GM19438 (cell line): ENCODE results near the gene ETS1.

Experiments
- ATAC-seq: cut with Tn5 transposase; IDR thresholded peaks from one replicate; pipeline ENCODE4 v1.9.1; 2021; ENCODE audit warnings: low read depth; ENCODE audit not compliant: unreplicated experiment

The ETS1 gene

DNA sequence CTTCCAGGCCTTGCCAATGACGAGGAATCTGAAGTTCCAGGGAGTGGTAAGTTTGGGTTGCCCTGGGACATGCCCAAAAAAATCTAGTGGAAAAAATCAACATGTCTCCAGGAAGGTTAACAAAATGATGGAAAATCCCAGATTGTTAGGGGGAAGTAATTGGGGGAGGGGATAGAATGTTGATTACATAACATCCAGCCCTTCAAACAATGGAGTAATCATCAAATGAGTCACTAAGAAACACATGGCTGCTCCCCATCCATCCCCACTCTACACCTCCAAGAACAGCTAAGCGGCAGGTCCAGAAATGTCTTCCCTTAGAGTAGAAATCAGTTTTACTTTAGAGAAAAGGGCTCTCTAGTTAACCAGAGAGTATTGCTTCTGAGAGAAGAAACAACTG is 94.9 kb downstream of the ETS1 start:
- ATAC-seq, result no peak

DNA sequence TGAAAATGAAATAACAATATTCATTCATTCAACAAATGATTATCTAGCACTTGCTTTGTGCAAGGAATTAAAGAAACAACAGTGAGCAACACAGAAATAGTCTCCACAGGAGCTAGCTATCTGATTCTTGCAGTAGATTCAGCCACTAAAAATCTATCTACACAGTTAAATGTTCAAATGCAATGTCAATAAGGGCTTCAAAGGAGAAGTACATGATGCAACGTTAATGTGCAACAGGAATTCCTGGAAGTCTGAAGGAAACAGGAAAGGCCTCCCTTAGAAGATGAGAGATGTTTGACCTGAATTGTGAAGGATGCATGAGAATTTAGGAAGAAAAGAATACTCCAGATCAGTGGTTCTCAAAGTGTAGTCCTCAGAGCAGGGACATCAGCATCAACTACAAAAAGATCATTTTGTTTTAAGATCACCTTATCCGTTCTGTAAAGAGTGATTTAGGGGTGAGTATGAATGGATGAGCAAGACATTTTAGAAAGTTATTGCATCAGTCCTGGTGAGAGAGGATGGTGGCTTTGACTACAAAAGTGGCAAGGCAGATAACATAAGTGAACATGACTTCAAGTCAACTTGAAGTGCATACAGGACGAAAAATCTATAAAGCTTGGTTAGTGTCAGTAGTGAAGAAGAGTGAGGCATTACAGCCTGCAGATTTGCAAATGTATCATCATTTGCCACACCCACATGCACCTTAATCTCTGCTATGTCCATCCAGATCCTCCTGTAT is 96.0 kb downstream of the ETS1 start:
- ATAC-seq, result no peak

DNA sequence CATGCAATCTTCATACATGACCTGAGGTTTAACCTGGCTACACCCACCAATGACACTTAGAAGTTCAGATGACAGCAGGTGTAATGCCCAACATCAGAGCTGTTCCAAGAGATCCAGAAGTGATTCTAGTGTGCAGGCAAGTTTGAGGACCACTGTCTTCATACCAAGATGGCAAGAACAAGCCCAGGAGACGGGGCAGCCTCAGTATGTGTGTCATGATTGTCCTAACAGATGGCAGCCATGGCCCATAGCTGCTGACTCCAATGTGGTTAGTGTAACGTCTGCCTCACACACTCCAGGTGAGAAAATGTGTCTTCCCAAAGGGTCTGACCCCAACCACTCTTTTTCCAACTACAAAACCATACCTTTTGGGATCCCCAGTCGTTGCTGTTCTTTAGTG is 97.3 kb downstream of the ETS1 start:
- no peak for ATAC-seq

DNA sequence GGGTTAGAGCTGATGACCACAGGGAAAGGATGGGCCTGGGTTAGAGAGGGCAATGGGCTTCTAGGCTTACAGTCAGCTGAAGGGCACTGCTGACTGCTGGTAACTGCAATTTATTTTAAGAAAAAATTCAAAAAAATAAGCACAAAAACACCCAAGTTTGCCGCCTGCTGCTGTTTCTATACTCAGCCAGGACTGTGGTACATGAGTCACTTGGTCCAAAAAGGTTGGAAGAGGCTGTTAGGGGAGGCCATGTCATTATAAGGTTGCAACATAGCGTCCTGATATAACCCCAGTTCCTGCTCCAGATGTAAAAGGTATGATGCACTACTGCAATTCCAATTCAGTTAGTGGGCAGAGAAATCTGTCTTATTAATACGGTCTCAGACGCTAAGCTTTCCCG is 98.9 kb downstream of the ETS1 start:
- ATAC-seq, result no peak

DNA sequence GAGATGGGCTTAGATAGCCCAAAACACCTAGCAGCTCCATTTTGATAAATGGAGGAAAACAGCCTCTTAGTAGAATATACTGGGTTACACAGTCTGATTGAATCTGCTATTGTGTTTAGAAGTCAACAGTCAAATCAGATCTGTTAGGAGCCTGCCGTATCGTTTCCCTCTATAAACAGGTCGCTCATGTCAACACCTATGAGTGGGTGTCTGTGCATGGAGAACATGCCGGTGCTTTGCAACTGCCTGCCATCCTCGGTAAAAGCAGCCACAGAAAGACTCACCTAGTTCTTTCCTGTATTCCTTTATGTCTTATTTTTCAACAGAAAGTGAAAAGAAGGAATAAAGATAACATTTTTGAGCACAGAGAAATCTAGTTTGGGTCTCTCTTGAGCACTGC is 99.4 kb downstream of the ETS1 start:
- no peak for ATAC-seq

DNA sequence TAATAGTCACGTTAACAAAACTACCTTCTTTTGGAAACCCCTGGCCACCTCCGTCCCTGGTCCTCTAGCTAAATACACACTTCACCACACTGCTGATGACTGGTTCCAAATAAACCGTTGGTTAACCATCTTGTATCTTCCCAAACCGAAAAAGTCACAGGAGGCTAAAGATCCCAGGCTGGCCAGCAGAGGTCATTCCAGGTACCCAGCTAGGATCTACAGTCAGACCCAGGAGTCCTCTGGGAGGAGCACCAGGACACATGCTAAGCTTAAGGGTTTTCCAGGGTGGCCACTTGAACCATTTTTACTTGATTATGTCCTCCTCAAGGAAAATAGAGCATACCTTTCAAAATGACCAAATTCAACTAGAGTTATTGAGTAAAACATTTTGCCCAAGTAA is 103.2 kb downstream of the ETS1 start:
- ATAC-seq, result no peak

DNA sequence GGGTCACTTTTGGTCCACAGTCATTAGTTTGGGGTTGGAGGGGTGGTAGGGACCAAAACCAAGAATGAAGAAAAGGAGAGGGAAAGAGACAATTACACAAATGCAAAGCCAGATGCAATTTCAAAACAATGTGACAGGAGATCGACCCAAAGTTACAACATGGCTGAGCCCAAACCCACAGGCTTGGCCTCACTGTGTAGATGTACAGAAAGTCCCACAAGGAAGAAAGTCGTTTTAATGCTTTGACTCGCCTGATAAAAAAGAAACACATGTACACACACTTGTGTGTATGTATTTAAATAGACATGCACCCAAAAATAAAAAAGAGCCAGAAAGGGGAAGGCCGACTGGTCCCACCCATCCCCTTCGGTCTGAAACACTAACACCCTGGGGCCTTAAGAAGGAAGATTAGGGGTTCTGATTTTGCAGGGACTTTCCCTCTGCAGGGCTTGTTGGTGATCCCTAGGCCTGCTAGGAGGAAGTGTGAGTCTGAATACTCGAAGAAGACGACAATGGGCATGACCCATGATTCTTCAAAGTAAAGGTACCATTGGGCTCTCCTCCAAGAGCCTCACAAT is 104.1 kb downstream of the ETS1 start:
- ATAC-seq, result peak; percentile 74

DNA sequence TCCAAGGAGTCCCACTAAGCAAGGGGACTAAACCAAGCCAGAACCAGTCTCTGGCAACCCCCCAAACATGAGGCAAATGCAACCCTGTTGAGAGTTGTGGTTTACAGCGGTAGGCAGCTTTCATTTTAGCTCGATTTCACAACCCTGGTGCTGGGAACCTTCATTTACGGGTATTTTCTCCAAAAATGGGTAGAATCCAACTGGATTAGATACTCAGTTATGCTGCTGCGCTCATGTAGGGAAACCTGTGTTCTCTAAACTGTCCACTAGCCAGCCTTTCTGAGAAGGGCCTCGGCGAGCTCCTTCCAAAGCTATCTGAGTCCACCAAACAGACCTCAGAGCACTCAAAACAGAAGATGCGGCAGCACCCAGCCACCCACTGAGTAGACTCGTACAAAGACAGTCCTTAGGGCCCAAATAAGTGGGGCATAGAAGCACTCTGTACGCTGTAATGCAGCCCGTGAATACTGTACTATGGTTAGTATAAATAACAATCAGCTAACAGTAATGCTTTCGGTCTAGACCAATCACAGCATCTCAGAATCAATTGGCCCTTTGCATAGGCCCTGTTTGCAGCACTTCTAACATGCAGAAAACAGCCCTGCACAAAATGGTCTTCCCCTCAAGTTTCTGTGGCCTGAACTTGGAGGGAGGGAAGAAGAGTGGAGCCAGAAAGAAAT is 104.7 kb downstream of the ETS1 start:
- ATAC-seq, result peak; percentile 48

DNA sequence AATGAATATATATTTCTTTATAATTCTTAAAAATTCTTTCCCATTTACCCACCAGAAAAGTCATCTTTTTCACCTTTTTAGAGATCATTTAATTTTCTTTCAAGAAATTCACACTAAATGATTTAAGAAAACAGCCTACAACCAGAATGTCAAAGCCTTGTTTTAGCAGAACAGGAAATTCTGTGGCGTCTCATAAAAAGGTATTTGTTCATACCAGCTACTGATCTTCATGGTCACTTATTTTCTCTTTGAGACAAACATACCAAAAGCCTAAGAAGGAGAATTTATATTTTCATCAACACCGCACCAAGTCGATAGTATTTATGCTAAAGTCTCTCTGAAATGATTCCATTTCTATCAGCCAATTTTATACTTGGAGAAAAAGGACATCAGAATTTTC is 105.3 kb downstream of the ETS1 start:
- no peak for ATAC-seq

DNA sequence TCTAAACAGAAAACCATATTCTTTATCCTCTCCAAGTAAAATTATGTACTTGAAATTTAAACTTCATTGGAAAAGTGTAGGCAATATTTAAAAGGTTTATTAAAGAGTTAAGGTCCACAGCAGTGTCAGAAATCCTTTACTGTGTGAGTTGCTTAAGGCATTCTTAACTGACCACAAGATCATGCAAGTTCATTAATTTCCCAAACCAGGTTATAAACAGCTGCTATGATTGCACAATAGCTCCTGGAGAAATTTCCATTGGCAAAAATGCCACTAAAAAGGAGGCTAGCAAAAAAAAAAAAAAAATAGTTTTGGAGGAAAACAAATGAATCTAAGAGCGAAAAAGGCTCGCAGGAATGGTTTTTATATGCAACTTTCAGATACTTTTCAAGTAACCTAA is 106.2 kb downstream of the ETS1 start:
- ATAC-seq, result no peak

DNA sequence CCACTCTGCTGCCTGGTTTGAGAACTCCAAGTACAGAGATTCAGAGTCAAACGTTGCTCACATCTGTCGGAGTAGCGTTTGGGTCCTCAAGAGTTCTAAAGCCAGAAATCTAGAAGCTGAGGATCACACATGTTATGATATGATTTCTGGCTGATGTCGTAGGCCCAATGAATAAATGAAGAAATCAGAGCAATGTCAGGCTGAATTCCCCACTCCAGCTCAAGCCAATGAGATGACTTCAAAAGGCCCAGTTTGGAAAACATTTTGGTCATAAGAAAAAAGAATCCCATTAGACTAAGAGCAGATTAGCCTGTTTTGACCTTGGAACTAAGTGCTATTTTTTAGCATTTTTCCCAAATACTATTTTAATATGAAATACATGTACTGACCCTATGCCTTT is 106.7 kb downstream of the ETS1 start:
- ATAC-seq, result no peak

DNA sequence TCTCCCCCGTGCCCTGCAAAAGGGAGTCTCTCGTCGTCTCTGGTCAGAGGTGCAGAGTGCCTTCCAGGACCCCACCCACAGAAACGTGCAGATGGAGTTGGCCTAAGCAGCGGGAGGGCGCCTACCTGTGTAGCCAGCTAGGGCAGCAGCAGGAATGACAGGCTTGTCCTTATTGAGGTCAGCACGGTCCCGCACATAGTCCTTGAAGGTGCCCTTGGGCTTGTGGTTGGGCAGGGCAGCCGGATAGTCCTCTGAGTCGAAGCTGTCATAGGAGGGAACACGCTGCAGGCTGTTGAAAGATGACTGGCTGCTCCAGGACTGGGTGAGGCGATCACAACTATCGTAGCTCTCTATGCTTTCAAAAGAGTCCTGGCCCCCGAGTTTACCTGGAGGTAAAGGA is 107.3 kb downstream of the ETS1 start:
- ATAC-seq, result no peak

DNA sequence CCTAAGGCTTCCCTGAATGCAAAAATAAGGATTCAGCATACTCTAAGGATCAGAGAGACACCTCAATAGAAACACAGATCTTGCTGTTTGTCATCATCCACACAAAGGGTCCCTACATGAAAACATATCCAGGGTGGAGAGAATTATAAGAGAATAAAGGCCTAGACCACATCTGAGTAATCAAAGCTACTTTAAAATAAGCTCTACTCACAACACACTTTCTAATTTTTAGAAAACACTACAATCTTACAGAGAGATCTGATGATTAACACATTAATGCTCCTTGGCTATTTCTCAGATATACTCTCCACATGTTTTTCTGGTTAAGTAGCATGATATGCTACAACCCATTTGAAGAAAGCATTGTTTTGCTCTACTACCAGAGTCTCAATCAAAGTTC is 108.2 kb downstream of the ETS1 start:
- no peak for ATAC-seq

DNA sequence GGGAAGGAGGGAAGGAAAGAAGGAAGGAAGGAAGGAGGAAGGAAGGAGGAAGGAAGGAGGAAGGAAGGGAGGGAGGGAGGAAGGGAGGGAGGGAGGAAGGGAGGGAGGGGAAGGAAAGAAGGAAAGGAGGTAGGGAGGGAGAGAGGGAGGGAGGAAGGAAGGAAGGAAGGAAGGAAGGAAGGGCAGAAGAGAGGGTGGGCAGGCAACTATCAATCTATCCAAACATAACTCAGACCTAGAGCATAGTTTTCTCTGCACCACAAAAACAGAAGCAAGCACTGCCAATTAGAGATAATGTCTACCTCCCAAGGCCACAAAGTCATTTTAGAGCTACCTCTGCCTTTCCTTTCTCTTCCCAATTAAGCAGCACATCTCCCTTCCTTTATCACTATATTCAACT is 109.1 kb downstream of the ETS1 start:
- ATAC-seq, result no peak

DNA sequence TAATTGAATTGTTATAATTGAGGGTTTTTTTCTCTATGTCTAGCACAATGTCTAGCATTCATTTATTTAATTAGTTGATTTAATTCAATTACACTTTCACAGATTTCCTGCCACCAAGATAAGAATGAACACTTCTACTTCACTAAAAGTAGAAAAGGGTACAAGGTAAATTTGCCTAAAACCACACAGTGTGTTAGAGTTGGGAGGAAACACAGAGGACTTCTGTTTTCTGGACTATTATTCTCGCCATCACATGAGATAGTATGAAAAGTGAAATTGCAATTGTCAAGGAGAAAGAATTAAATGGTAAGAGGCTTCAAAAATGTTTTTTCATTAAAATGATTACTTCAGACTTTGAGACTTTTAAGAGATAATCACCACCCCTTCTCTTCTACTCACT is 109.5 kb downstream of the ETS1 start:
- no peak for ATAC-seq

DNA sequence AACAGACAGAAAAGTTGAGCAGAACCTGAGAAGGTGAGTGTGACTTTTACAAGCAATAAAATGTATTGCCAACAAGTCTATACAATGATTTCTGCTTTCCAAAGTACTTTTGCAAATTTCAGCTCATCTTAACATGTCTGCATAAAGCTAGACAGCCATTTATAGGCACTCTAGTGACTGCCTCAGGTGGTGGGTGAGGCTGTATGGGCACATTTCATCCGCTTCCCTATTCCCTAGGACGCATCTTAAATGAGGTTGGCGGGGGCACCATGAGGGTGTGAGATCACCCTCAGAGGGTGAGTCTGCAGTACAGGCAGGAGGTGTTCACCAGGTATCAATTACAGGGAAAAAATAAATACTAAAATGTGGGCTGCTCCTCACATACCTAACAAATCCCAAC is 110.1 kb downstream of the ETS1 start:
- no peak for ATAC-seq

DNA sequence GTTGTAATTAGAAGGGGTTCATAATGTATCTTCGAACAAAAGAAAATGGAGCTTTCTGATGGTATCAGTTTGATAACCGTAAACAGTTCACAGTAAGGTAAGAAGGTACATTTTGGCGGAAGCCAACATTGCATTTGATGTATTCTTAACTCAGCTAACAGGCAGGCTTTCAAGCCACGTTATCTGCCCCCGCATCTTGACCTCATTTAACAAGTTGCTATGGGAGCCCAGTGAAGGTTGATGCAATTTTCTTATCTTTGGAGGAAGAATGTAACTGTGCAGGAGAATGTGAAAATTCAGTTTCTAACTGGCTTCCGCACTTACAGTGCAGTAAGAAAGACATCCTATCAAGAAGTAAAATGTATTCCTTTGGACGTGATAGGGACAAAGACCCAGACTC is 110.6 kb downstream of the ETS1 start:
- no peak for ATAC-seq

DNA sequence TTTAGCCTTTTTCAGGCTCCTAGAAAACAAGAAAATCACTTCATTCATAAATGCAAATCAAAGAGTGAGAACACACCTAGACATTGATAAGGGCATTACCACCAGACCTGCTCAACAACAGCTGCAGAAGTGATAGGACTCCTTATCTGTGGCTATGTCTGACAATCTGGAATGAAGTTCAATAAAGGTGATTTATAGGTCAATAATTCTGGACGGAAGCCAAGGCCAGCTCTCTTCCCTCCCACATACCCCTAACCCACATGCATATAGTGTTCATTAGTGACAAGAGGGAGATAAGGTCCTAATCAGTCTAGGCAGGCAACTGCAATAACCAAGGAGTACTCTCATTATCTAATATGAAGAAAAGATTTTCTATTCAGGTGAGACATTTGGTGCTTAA is 111.3 kb downstream of the ETS1 start:
- no peak for ATAC-seq

DNA sequence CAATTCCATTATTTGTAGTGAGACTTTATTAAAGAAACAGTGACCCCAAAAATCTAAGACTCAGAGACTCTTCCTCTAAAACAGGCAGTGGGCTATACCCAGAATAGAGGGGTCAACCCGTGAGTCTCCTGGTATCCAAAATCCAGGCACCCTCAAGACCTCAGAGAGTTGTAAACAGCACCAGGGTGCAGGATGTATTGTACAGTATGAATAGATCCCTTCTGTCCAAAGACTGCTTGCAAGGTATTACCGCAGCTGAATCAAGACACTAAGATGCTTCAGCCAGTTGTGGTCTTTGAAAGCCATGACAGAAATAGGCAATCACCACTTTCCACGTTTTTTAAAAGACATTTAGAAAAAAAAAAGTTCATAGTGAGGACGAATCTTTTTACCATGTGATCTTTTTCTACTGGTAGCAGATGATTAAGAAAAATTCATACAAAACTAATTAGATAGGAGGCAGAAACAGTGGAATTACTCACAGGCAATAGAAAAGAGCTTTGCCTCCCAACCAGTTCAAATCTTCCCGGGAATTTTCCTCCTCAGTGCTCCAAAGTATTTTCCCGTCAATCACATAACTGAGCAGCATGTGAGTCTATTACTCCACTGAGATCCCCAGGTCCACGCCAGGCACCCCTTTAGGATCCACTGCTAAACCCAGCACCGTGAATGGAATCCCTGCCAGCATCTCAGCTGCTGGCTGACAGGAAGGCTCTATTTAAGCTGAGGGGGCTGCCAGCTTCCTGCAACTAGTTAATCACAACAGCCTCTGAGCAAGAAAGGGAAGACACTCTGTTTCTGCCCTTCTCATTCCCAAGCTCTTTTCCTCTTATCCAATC is 113.1 kb downstream of the ETS1 start:
- no peak for ATAC-seq

DNA sequence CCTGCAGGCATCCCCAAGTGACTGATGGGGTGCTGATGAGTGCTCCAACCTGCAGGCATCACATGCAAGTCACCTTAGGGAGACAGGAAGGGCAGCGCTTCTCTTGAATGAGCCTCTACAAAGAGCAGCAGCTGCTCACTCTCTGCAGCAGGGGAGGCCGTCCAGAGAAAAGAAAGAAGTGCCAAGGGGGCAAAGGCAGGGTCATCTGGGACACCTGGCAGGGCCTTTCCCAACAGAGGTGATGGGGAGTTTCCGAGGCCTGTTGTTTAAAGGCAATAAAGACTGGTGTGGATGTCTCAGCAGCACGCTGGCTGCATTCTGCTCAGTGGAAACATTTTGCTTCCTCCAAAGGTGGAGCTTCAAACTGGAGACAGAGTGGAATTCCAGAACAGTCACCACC is 113.7 kb downstream of the ETS1 start:
- no peak for ATAC-seq
